Measurements from ENCODE around the gene LIMS2.

Gene LIMS2

DNA sequence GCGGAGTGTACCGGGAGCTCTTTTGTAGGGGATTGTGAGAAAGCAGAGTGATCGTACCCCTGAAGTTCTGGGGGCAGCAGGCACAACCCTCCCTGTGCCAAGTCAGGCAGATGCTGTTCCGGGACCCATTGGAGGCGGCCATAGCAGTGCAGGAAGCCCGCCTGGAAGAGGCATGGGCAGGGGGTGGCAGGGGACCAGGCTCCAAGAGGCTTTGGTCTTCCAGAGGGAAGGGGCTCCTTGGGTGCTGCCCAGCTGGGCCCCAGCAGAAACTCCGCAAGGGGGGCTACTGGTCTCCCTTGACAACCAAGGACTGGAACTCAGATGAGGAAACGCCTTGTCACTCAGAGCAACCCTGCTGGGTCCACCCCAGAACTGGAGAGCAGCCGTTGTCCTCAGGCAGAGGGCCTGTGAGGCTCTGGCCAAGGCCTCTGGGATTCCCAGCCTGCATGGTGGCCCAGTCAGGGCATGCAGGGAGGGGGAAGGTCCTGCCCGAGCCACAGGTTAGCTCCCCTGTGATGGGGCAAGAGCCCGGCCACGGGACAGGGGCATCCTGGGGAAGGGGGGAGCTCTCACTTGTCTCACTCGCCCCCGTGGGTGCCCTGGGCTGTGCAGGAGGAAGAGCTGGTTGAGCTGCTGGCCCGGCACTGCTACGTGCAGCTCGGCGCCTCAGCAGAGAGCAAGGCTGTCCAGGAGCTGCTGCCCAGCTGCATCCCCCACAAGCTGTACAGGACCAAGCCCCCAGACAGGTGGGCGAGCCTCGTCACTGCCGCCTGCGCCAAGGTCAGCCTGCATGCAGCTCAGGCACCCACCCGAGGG, 50.4 kb downstream of the LIMS2 start:
- no peaks in the 10 kb centered on the region for H3K9me3 ChIP-seq (ENCODE audit: insufficient read depth, low read length)
- no peaks in the 10 kb centered on the region for H3K36me3 ChIP-seq (ENCODE audit: low read length)
- H3K79me2 ChIP-seq (ENCODE audit: insufficient read depth, low read length) = no peaks in the 10 kb centered on the region
- no peak overlapping the region for H3K4me2 ChIP-seq (ENCODE audit: low read depth, low read length, poor library complexity, severe bottlenecking)
- H3K27me3 ChIP-seq (ENCODE audit: low read length) = no peaks in the 10 kb centered on the region
- H2AFZ ChIP-seq (ENCODE audit: low read depth, low read length, severe bottlenecking) = no peak overlapping the region
- H3K4me3 ChIP-seq (ENCODE audit: insufficient read depth, low read length, poor library complexity, severe bottlenecking) = no peak overlapping the region
- TF ChIP-seq, protein P1, sequence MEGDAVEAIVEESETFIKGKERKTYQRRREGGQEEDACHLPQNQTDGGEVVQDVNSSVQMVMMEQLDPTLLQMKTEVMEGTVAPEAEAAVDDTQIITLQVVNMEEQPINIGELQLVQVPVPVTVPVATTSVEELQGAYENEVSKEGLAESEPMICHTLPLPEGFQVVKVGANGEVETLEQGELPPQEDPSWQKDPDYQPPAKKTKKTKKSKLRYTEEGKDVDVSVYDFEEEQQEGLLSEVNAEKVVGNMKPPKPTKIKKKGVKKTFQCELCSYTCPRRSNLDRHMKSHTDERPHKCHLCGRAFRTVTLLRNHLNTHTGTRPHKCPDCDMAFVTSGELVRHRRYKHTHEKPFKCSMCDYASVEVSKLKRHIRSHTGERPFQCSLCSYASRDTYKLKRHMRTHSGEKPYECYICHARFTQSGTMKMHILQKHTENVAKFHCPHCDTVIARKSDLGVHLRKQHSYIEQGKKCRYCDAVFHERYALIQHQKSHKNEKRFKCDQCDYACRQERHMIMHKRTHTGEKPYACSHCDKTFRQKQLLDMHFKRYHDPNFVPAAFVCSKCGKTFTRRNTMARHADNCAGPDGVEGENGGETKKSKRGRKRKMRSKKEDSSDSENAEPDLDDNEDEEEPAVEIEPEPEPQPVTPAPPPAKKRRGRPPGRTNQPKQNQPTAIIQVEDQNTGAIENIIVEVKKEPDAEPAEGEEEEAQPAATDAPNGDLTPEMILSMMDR (IDR thresholded peaks at IDR 0.05; ENCODE audit: insufficient read depth, low read length, poor library complexity, severe bottlenecking) = no peak
- no peak for TF ChIP-seq EZH2phosphoT487 (conservative IDR thresholded peaks at IDR 0.05; ENCODE audit: low read length)
- H3K9me2 ChIP-seq (replicated peaks; ENCODE audit: insufficient read depth, low read length) = no peaks in the 10 kb centered on the region
- H3K27ac ChIP-seq (ENCODE audit: low read depth, low read length) = no peak overlapping the region
- H3K9ac ChIP-seq (ENCODE audit: low read length) = no peak overlapping the region
- H3F3A ChIP-seq (ENCODE audit: insufficient read depth) = no peaks in the 10 kb centered on the region
- H4K20me1 ChIP-seq (ENCODE audit: low read depth, low read length) = no peaks in the 10 kb centered on the region

DNA sequence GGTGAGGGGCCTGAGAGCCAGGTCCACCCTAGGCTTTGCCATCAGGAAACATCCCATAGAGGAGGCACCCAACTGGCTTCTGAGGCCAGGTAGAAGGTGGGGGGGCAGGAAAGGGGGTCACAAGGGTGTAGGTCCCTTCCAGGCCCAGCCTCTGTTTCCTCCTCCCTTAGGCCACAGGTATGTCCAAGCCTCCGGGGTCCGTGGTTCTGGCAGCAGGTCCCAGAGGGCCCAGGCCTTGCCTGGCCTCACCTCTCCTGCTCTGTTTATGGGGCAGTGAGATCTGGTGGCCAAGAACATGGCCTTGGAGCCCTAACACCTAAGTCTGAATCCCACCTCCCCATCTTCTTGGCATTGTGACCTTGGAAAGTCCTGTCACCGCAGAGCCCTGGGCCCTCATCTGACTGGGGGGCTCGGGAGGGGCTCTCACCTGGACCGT, 51.0 kb downstream of the LIMS2 start:
- H3K27ac ChIP-seq (ENCODE audit: low read depth, low read length) = no peak overlapping the region
- no peaks in the 10 kb centered on the region for H4K20me1 ChIP-seq (ENCODE audit: low read depth, low read length)
- no peak overlapping the region for H3K9ac ChIP-seq (ENCODE audit: low read length)
- no peak overlapping the region for H3K4me3 ChIP-seq (ENCODE audit: insufficient read depth, low read length, poor library complexity, severe bottlenecking)
- no peaks in the 10 kb centered on the region for H3K9me3 ChIP-seq (ENCODE audit: insufficient read depth, low read length)
- H3K36me3 ChIP-seq (ENCODE audit: low read length) = no peaks in the 10 kb centered on the region
- no peak overlapping the region for H2AFZ ChIP-seq (ENCODE audit: low read depth, low read length, severe bottlenecking)
- no peak for TF ChIP-seq EZH2phosphoT487 (conservative IDR thresholded peaks at IDR 0.05; ENCODE audit: low read length)
- TF ChIP-seq, protein P1 (IDR thresholded peaks at IDR 0.05; ENCODE audit: insufficient read depth, low read length, poor library complexity, severe bottlenecking) = no peak
- H3K9me2 ChIP-seq (replicated peaks; ENCODE audit: insufficient read depth, low read length) = no peaks in the 10 kb centered on the region
- no peaks in the 10 kb centered on the region for H3F3A ChIP-seq (ENCODE audit: insufficient read depth)
- no peak overlapping the region for H3K4me2 ChIP-seq (ENCODE audit: low read depth, low read length, poor library complexity, severe bottlenecking)
- no peaks in the 10 kb centered on the region for H3K79me2 ChIP-seq (ENCODE audit: insufficient read depth, low read length)
- no peaks in the 10 kb centered on the region for H3K27me3 ChIP-seq (ENCODE audit: low read length)

DNA sequence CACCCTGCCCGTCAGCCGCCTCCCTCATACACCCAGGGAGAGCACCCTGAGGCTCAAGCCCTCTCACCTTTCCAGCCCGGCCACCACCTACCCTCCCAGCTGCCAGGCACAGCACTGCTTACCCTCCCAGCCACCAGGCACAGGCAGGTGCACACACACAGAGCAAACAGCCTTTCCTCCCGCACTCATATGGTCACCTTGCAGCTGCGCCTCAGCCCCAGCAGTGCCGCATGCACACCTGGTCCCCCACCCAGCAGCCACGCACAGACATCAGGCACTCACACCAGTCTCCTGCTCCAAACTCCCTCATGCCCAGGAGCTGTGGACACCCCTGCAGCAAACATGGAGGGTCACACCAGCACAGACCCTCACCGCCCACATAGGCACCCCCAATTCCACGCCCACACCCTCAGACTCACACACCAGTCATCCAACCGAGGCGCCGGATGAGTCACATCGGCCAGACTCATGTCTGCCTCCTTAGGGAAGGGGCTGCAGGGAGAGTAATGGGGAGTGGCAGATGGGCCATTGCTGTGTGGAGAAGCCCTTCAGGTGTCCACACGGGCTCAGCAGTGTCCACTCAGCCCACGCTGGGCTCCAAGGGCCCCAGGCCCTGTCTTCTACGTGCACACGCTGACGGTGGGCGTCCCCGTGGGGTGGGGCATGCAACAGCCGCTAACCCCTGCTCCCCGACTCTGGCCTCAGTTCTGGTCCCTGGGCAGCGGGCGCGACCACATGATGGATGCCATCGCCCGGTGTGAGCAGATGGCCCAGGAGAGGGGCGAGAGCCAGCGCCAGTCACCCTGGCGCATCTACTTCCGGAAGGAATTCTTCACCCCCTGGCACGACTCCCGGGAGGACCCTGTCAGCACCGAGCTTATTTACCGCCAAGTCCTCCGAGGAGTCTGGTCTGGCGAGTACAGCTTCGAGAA, 51.7 kb downstream of the LIMS2 start:
- H3K27ac ChIP-seq (ENCODE audit: low read depth, low read length) = no peak overlapping the region
- TF ChIP-seq, protein P1 (IDR thresholded peaks at IDR 0.05; ENCODE audit: insufficient read depth, low read length, poor library complexity, severe bottlenecking) = no peak
- TF ChIP-seq EZH2phosphoT487 (conservative IDR thresholded peaks at IDR 0.05; ENCODE audit: low read length) = no peak
- no peaks in the 10 kb centered on the region for H3K36me3 ChIP-seq (ENCODE audit: low read length)
- H2AFZ ChIP-seq (ENCODE audit: low read depth, low read length, severe bottlenecking) = no peak overlapping the region
- no peak overlapping the region for H3K4me3 ChIP-seq (ENCODE audit: insufficient read depth, low read length, poor library complexity, severe bottlenecking)
- no peak overlapping the region for H3K9ac ChIP-seq (ENCODE audit: low read length)
- no peaks in the 10 kb centered on the region for H3K79me2 ChIP-seq (ENCODE audit: insufficient read depth, low read length)
- H3K4me2 ChIP-seq (ENCODE audit: low read depth, low read length, poor library complexity, severe bottlenecking) = no peak overlapping the region
- no peaks in the 10 kb centered on the region for H3K9me3 ChIP-seq (ENCODE audit: insufficient read depth, low read length)
- no peaks in the 10 kb centered on the region for H4K20me1 ChIP-seq (ENCODE audit: low read depth, low read length)
- H3K9me2 ChIP-seq (replicated peaks; ENCODE audit: insufficient read depth, low read length) = no peaks in the 10 kb centered on the region
- no peaks in the 10 kb centered on the region for H3F3A ChIP-seq (ENCODE audit: insufficient read depth)
- no peaks in the 10 kb centered on the region for H3K27me3 ChIP-seq (ENCODE audit: low read length)
